HTERT RPE-1 (cell line): ENCODE measurements around the gene TMEM190.

Source experiments
- in situ Hi-C: fragments of 300-500 bp; cut with MboI; formaldehyde crosslinking; loops from 4 replicates; pipeline ENCODE4 v1.14.3; 2020; ENCODE audit warnings: low sequenced_read_pairs

Gene TMEM190

DNA sequence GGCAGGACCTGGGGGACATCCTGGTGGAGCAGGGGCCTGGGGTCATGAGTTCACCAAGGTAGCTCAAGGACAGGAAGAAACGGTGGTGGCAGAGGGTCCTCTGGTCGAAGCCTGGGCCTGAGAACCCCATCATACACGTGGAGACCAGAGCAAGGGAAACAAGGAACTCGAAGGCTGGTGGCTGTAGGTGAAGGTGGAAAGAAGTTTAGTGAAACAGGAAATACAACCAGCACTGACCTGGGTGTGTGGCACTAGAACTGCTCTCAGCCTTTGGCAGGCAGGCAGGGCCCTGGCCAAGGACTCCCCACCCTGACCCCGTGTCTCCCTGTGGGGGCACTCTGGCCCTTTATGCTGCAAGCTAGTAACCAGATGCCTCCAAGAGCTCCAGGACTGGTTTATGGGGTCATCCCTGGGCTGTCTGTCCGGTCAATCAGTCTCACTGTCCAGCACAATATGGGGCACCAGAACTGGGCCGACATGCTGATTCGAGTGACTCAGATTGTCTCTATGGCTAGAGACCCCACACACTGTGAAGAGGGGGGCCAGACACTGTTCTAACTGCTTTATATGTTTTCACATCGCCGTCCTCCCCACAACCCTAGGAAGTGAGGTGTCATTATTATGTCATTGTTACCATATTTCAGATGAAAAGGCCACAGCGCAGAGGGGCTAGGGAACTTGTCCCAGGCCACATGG lies 25.9 kb upstream of the TMEM190 start:
- in situ Hi-C loops = no loop called here

DNA sequence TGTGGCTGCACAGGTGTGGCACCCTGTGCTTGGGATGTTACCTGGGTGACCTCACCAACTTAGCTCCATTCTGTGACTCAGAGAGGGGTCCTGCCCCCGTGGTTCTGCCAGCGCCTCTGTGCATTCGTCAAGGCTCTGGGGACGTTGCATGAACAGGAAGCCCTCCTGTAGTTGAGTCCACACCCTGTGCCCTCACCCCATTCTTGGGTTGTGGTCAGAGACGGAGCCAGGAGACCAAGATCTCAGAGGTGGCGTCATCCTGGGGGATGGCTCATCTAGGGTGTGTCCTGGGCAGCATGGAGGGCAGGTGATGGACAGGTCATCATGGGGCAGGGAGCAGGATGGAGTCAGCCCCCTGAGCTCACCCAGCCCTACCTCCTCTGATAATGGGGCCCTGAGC lies 24.6 kb upstream of the TMEM190 start:
- in situ Hi-C loops = no loop called here

DNA sequence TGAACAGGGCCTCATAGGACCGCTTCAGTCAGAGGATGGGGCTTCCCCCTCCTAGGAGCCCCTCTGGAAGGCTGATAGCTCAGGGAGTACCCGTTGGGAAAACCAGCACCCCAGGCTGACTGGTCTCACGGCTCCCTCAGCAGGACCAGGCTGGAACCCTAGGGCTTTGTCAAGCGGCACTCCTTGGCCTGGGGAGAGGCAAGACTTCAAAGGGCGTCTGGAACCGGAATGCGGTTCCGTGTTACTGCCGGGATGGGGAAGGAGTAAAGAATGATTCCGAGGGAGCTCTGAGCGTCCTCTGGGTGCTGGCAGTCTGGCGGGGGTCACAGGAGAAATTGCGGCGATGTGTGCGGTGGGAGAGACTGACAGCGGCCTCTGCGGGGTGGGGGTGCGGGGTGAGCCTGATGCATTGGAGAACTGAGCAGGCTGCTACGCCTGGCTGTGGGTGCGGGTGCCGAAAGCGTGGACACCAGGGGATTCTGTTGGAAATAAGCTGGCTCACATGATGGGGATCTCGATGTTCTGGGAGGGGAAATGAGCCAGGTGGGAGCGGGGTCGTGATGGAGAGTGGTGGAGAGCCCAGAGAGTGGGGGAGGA lies 24.0 kb upstream of the TMEM190 start:
- in situ Hi-C loops = no loop called here

DNA sequence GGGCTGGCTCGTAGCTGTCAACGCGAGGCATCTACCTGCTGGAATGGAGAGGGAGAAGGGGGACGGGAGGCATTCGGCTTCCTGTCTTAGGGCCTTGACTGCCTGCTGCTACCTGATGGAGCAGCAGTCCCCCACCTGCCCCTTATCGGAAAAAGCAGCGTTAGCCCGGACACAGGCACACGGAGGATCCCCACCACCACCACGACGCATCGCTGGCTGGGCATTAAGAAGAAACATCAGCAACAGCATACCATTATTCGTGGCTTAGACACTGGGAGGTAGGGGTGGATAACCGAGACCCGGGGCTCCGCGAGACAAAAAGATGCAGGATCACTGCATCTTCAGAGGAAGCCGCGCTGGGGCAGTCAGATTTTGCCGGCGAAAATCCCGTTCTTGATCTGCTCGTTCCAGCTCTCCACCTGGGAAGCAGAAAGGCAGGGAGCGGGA lies 23.2 kb upstream of the TMEM190 start:
- in situ Hi-C loops = no loop called here

DNA sequence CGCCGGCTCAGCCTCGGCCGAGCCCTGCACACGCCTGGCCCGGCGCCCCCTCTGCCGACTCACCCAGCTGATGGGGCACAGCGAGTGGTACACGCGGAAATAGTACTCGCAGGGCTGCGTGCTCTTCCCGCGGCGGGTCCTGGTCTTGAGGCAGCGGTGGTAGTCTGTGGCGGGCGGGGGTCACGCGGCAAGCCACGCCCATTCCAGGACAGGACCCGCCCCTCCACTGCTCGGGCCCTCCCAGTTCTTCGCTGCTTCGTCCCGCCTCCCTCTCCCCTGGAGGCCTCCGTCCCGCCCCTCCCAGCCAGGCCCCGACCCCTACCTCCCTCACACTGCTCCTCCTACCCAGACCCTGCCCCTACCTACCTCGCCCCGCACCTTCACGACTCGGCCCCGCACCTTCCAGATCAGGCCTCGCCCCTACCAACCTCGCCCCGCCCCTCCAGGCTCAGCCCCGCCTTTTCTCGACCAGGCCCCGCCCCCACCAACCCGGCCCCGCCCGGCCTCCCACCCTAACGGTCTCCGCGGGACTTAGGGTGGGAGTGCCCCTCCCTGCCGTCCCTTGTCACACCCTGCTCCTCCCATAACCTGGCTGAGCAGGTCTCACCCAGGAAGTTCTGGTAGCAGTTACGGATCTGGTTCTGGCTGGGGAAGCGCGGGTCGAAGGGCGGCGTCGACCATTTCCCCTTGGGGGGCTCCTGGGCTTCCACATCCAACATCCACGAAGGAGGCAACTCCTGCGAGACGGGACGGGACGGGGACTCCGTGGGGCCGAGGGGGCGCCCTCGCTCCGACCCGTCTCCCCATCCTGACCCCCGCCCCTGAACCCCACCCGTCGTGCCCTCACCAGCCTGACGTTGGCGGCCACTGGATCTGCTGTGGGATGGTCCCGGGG lies 22.6 kb upstream of the TMEM190 start:
- in situ Hi-C loops = no loop called here

DNA sequence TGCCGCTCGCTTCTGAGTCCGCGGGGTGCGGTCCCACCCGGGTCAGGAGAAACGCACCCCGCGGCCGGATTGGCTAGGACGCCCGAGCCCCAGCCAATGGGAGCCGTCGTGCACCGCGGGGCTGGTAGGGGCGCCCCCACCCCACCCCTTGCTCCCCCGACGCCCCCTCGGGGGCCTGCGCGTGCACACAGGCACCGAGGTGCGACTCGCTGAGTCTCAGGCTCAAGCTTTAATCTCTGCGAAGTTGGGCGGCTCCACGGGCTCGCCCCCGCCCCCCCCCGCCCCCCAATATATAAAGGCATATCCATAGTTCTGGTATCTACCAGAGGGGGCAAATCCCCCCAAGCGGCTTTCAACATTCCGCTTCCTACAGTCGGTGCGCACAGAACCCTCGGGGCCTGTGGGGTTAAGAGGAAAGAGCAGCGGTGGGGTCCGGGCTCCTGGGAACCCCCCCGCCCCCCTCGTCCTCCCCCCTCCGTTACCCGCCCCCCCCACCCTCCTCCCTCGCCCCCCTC lies 21.9 kb upstream of the TMEM190 start, which contains the start of gene COX6B2:
TSS of gene COX6B2 (minus strand) at position 22 of the 515 bp plus-strand sequence. CDS start 198 bp downstream, outside the sequence.
- in situ Hi-C loops = no loop called here

DNA sequence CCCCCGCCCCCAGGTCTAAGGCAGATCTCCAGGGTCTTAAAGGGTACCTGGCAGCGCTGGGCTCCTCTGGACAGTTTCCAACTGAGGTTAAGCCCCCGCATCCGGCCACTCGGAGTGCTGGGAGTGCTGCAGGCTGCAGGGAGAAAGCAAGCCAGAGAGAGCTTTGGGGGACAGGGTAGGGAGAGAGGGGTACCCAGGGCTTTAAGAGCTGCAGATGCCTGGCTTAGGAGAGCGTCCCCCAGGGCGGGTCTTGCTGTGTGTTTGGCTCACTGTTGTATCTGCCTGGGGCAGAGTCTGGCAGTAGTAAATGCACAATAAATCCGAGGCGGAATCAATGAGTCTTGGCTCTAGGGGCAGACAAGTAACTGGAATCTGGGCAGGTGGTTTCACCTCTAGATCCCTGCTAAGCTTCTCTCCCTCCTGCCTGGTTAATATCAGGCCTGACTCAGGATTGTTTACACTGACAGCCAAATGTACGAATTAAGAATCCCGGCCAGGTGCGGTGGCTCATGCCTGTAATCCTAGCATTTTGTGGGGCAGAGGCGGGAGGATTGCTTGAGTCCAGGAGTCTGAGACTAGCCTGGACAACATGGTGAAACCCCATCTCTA lies 21.3 kb upstream of the TMEM190 start:
- in situ Hi-C loops = no loop called here

DNA sequence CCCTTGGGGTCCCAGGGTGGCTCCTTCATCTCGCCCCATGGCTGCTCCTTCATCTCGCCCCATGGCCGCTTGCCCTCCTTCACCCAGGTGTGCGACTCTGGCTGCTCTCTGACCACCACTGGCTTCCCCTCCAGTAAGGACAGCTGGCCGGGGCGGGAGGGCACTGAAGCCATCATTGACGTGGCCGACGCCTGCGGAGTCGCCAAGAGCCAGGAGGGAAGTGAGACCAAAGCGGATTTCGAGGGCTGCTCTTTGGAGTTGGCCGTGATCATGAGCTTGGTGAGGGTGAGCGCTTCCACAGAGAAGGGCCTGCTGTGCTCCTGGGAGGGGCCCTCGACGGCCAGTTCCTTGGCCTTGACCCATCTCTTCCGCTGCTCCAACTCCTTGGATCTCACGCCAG lies 18.1 kb upstream of the TMEM190 start:
- in situ Hi-C loops = no loop called here

DNA sequence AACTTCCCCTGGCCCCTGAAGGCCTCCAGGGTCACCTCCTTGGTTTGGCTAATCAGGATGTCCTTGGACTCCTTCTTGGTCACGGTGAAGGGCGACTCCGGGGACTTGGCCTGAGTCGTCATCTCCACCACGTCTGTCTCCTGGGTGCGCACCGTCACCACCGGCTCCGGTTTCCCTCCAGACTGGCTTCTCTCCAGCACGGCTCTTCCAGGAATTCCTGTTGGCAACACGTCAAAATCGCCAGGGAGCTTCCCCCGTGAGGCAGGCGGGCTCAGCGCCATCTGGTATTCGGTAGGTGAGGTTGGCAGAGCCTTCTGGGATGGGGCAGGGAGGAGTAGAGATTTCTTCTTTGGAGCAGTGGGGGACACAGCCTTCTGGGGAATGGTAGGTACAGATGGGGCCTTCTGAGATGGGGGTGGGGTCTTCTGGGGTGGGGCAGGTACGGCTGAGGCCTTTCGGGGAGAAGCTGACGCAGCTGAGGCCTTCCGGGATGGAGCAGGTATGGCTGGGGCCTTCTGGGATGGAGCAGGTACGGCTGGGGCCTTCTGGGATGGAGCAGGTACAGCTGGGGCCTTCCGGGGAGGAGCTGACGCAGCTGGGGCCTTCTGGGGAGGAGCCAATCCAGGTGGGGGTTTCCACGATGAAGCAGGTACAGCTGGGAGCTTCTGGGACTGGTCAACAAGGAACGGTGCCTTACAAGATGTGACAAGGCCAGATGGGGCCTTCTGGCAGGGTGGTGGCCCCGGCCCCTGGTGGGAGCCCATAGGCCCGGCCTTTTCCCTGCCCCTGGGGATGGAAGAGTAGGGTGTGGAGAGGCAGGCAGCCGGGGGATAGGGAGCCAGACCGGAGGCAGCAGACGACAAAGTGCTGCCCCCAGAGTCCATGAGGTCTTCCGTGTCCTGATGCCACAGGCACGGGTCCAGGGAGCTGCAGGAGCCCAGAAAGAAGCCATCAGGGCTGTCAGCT lies 17.4 kb upstream of the TMEM190 start:
- in situ Hi-C loops = no loop called here

DNA sequence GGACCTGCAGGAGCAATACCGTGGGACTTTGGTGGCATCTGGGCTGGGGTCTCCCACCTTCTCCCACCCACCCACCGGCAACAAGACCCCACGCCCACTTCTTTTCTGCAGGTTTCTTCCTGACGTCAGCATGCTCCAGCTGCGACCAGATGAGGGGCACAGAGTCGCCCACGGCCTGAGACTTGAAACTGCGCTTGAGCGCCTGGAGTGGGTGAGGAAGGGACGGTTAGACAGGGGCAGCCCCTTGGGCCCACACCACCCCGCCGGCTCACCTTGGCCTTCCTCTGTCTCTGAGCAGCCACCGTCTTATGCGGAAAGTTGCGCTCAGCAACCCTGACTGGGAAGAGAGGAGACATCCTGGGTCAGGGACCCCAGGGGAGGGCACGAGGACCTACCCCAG lies 15.7 kb upstream of the TMEM190 start:
- in situ Hi-C loops = no loop called here

DNA sequence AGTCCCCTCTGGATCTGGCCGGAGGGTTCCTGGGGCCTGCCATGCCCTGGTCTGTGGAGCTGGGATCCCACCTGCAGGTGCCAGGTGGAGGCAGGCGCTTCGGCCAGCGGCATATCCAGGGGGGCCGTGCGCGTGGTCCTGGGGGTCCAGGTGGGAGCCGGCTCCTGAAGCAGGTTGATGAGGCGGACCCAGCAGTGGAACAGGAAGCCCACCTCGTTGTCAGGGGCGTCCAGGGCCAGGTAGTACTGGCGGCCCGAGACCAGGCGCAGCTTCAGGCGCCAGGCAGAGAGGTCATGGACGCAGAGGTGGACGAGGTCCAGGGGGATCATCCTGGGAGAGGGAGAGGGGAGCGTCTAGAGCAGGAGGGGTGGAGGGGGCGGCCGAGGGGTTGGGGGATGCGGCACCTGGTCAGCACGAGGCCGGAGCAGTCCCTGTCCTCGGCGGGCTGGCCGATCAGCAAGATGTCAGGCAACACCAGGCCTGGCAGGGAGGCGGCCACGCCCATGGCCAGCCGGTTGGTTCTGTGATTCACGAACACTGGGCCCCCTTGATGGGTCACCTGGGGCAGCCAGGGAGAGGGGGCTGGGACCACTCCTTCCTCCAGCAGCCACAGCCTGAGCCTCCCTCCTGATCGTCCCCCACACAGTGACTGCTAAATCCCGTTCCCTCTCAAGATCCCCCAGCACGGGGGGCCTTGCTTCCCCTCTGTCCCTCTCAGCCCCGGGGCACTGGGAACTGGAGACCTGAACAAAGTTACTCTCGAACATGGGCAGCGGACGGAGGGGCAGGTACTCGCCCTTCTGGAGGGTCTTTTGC lies 14.2 kb upstream of the TMEM190 start:
- in situ Hi-C loops = no loop called here

DNA sequence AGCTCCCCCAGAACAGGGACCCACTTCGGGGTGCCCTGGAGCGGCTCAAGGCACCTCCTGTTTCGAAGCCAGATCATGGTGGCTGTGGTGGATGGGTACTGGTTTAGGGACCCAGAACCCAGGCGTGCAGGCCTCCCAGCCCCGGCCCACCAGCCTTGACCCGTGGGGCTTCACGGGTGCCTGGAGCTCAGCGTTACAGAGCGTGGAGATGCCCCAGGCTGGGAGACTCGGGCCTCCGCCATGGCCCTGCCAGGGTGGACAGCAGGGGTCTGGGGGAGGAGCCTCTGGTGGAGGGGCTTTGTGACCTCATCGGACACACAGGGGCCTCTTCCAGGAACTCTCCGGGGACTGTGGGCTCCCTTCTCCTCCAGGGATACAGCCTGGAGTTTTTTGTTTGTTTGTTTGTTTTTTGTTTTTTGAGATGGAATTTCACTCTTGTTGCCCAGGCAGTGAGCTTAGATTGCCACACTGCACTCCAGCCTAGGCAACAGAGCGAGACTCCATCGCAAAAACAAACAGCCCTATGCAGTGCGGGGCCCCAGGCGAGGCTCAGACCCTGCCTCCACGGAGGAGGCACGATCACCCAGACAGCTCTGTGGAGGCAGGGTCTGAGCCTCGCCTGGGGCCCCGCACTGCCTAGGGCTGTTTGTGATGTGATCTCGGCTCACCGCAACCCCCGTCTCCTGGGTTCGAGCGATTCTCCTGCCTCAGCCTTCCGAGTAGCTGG lies 13.5 kb upstream of the TMEM190 start, which contains the start of gene GARIN5B:
TSS of gene GARIN5B (minus strand) at position 271 of the 727 bp plus-strand sequence. CDS start at position 77, 194 bp downstream.
- in situ Hi-C loops = no loop called here

DNA sequence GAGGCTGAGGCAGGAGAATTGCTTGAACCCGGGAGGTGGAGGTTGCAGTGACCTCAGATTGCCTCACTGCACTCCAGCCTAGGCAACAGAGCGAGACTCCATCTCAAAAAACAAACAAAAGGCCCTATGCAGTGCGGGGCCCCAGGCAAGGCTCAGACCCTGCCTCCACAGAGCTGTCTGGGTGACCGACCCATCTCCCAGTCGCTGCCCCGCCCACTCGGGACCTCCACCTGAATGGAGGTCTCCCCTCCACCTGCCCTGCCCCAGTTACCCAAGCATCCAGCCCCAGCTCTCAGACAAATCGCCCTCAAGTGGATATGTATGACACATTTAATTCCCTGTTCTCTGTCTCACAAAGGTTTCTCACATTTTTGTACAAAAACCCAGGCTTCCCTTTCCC lies 11.4 kb upstream of the TMEM190 start:
- in situ Hi-C loops = no loop called here

DNA sequence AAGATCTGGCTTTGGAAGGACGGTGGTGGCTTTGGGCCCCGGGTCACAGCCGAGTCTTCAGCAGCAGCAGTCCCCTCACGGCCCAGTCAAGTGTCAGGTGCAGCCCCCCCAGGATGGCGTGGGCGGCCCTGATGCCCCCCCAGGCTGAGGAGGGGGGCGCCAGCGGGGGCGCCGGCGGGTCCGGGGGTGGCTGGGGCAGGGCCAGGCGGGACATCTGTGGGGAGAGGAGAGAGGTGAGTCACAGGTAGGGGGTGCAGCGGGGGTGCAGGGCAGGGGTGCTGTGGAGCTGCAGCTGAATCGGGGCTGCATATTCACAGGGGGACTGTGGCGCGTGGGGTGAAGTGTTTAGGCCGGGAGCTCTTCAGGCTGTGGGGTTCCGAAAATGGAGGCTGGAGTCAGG lies 10.7 kb upstream of the TMEM190 start:
- in situ Hi-C loops = no loop called here

DNA sequence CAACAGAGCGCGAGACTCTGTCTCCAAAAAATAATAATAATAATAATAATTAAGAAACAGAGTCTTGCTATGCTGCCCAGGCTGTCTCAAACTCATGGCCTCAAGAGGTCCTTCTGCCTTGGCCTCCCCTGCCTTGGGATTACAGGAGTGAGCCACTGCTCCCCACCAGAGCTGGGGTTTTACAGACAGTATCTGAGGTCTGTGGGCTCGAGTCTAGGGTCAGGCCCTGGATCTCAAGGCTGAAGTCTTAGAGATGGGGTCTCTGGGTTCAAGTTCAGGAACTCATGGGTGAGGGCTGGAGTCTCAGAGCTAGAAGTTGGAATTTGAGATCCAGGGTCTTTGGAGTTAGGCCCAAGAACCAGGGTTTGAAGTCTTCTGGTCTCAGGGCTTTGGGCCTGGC lies 9.8 kb upstream of the TMEM190 start:
- in situ Hi-C loops = no loop called here

DNA sequence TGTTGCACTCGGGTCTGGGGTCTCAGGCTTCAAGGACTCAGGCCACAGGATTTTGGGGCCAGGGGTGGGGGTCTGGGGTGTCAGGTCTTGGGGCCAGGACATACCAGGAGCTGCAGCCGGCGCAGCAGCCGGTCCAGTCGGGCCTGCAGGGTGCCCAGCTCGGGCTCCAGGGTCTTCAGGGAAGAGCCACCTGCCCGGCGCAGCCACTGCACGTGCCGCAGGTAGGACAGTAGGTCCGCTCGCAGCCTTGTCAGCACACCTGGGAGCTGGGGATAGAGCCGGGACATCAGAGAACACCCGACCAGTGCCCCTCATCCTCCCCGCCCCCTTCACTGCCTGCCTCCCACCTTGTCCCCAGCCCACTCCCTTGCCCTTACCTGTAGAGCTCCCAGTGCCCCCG lies 8.5 kb upstream of the TMEM190 start:
- in situ Hi-C loops = no loop called here

DNA sequence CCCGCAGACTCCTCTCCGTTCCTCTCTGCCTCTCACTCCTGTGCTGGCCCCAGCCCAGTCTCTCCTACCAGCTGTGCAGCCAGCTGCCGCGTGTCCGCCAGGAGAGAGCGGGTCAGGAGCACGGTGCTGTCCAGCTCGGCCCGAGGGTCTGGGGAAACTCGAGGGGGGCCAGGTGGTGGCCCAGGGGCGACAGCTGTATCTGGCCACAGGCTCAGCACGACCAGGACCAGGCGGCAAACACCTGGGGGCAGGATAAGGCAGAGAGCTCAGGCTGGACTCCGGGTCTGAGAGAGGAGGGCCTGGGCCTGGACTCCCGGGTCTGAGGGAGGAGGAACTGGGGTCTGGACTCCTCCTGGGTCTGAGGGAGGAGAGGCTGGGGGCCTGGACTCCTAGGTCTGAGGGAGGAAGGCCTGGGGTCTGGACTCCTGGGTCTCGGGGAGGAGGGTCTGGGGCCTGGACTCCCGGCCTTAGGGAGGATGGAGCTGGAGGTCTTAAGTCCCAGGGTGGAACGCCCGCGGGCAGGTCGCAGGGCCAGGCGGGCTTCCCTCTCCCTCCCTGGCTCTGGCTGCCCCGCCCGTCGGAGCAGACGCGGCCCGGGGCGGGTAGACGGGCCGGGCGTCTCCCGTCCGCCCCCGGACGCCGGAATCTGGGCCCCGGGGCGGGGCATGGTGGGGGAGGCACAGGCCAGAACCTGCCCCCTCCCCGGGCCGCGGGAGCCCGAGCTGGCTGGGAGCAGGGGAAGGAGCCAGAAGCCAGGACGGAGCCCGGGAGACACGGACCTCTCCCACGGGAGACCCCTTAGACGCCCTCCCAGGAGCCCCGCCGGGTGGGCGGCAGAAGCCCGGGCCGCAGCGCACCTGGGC lies 7.7 kb upstream of the TMEM190 start:
- in situ Hi-C loops = no loop called here
